Small intestine (tissue), 7 donors: ENCODE measurements around the gene IL2RA. TPM values are rescaled to one million over a fixed set of nuclear protein-coding genes. Genes with fewer than 3 reads are reported as not detected.
"Not testable (repeated sequence)": the region's sequence is repeated elsewhere in the genome, so short reads cannot be mapped to it uniquely, and the experiment has no call there.

Experiments
- DNase-seq, 2 donors: peaks; one replicate each; pipeline versions ENCODE4 v3.0.0 to v3.0.0-alpha.2; 2013
- FAIRE-seq: peaks from 2 replicates; lab custom pipeline; 2012; peaks lifted over from hg19 to GRCh38; lab: Jason Lieb, UNC
- H3K27ac ChIP-seq, 3 donors: one replicate each; pipeline ENCODE4 v1.5.1; 2013; ENCODE audit warnings: low read length in 2 of 3, mild to moderate bottlenecking in 2 of 3, control low read depth in 1 of 3, inconsistent platforms in 1 of 3, low read depth in 1 of 3, moderate library complexity in 1 of 3
- H3K27me3 ChIP-seq, 3 donors: one replicate each; pipeline ENCODE4 v1.6.1; 2013; ENCODE audit warnings: low read length in 3 of 3, inconsistent platforms in 1 of 3; ENCODE audit not compliant: control insufficient read depth in 3 of 3, insufficient read depth in 3 of 3
- H3K36me3 ChIP-seq, 3 donors: one replicate each; pipeline ENCODE4 v1.6.1; 2013; ENCODE audit warnings: low read length in 3 of 3, inconsistent platforms in 1 of 3, low read depth in 1 of 3, mild to moderate bottlenecking in 1 of 3, moderate library complexity in 1 of 3; ENCODE audit not compliant: control insufficient read depth in 3 of 3, insufficient read depth in 2 of 3
- H3K4me1 ChIP-seq, 3 donors: one replicate each; pipeline ENCODE4 v1.6.1; 2013; ENCODE audit warnings: low read length in 2 of 3, inconsistent platforms in 1 of 3, low read depth in 1 of 3, mild to moderate bottlenecking in 1 of 3, moderate library complexity in 1 of 3; ENCODE audit not compliant: control insufficient read depth in 3 of 3, insufficient read depth in 2 of 3
- H3K4me3 ChIP-seq, 3 donors: one replicate each; pipeline ENCODE4 v1.5.1; 2013; ENCODE audit warnings: low read length in 3 of 3, control low read depth in 1 of 3, inconsistent platforms in 1 of 3, low read depth in 1 of 3, mild to moderate bottlenecking in 1 of 3, moderate library complexity in 1 of 3
- H3K9me3 ChIP-seq, 2 donors: one replicate each; pipeline ENCODE4 v1.6.1; 2013; ENCODE audit warnings: low read depth in 1 of 2, low read length in 1 of 2; ENCODE audit not compliant: control insufficient read depth in 2 of 2, insufficient read depth in 1 of 2
- WGBS, 3 donors: extraction: QIAGEN DNeasy Blood & Tissue Kit; methylation state at CpG; one replicate each; pipeline ENCODE4 v1.1.7; 2013; 5-methylcytosine and 5-hydroxymethylcytosine counted together
- polyA plus RNA-seq, 4 donors: library from polyadenylated mRNA; stranded (reverse) in 3 of 4; unstranded in 1 of 4; fragments of 200-250 nt in 3 of 4; fragments of 120-200 nt in 1 of 4; gene quantifications; one replicate each; pipeline versions ENCODE4 v1.2.1 to v1.2.3, GENCODE V29; 2013
- donor health status: healthy with polysubstance abuse.
- donor health status: control.
- donor health status: control.
- donor health status: Bipolar disorder and iron deficiency.
- donor health status: healthy.

Gene IL2RA
- polyA plus RNA-seq, 4 donors: 0.43 to 2.1 (median 1.1) TPM; not detected in 1

DNA sequence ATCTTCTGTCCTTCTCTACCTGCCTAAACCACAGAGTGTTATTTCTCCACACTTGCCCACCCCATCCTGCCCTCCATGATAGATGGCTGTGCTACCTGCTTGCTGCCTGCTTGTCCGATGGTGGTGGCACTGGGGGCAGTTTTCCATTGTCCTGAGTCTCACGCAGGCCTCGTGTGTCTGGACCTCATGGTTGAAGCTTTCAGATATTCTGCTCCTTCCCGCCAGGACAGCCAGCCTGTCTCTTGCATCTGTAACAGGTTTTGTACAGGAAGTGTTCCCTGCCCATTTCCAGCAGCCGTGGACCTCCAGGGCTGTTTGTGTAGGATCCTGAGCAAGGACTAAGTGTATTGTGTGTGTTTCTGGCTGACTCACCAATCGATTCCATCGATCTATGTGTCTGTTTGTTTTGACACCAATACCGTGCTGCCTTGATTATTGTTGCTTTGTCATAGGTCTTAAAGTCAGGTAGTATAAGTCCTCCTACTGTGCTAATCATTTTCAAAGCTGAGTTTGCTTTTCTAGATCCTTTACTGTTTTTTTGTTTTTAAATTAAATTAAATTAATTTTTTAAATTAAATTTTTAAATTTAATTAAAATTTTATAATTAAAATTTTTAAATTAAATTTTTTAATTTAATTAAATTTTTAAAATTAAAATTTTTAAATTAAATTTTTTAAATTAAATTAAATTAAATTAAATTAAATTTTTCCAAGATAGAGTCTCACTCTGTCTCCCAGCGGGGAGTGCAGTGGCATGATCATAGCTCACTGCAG, 93.3 kb downstream of the IL2RA start:
- Histone ChIP-seq H3K36me3 (peaks cover 0 to 22% (median 0%) of the 10 kb centered on the region in 3 donors), H3K27me3 (no peaks in the 10 kb centered on the region), H3K4me1 (peaks cover 5 to 10% (median 7%) of the 10 kb centered on the region in 3 donors), H3K4me3 (no peak overlapping the region), H3K27ac (peak overlapping the region in 1 of 3 donors; percentile 1), H3K9me3 (no peaks in the 10 kb centered on the region)
- no peak for FAIRE-seq
- DNase-seq: peak in 1 of 2 donors; percentile 43
- 83 to 88% (median 85%) methylated on average over 9 of the region's 9 CpGs for whole genome bisulfite sequencing, 3 donors

DNA sequence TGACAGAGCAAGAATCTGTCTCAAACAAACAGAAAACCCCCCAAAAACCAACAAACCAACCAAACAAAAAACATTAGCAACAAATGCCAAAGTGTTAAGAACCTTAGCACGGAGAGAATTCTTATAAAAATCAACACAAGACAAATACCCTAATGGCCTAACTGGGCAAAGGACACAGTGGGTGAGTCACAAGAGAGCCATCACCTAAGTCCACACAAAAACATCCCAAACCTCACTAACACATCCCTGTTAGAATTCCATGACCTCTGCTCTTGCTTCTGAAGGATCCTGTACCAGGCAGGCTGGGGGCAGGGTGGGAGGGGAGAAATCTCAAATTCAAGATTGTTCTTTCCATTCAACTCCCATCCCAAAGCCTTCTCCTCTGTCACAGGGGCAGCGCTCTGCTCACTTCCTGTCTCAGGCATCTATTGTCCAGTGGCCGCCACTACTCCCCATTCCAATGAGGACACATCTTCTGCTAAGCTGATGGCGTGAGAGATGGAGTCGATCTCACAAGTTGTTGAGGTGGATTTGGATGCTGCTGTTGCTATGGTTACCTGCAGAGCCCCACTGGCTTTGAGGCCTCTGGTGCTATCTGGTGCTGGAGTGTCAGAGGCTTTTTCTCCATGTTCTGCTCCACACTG, 94.0 kb downstream of the IL2RA start:
- WGBS, 3 donors: 85 to 91% (median 86%) methylated on average over 5 of the region's 5 CpGs
- DNase-seq (no peak), FAIRE-seq (no peak)
- H3K27me3 ChIP-seq: no peaks in the 10 kb centered on the region
- no peaks in the 10 kb centered on the region for H3K9me3 ChIP-seq
- H3K4me1 ChIP-seq: peaks cover 5 to 10% (median 7%) of the 10 kb centered on the region in 3 donors
- no peak overlapping the region for H3K4me3 ChIP-seq
- peak overlapping the region in 1 of 3 donors; percentile 1 for H3K27ac ChIP-seq
- peaks cover 2 to 26% (median 4%) of the 10 kb centered on the region in 3 donors for H3K36me3 ChIP-seq

DNA sequence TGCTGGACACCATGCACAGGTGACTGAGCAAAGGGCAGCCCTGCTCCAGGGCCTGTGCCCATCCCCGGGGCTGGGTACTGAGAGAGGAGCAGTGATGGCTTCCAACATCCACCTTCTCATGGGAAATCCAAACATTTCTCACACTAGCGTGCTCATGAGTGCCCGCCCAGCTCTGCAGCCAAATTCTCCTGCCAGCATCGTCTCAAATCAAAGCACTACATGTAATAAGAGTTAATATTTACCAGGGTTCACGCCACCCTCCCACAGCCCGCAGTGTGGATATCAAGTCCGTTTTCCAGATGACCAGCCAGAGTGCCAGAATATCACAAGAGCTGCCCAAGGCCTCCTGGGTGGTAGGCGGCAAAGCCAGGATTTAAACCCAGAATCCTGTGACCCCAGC, 96.9 kb downstream of the IL2RA start:
- no peaks in the 10 kb centered on the region for H3K27me3 ChIP-seq
- H3K27ac ChIP-seq: no peak overlapping the region
- H3K9me3 ChIP-seq: no peaks in the 10 kb centered on the region
- H3K4me3 ChIP-seq: no peak overlapping the region
- no peaks in the 10 kb centered on the region for H3K4me1 ChIP-seq
- DNase-seq (peak in 1 of 2 donors; percentile 29), FAIRE-seq (no peak)
- peaks cover 6 to 50% (median 8%) of the 10 kb centered on the region in 3 donors for H3K36me3 ChIP-seq
- WGBS, 3 donors: 17 to 67% (median 46%) methylated on average over 8 of the region's 8 CpGs

DNA sequence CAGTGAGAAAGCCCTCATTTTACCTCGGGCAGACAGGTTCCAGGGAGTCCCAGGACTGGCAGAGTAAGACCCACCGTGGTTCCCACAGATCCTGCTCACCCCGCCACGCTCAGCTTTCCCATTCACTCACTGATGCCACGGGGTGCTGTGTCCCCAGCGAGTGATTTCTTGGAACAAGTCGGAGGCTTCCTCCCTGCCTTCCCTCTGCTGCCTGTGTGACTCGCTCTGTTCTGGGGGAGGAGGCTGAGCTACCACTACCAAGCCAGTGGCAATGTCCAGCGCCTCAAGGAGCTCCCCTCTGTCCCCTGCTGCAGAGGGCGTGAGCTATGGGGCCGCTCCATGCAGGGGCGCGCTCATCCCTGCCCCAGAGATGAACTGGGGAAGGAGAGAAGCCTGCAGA, 97.4 kb downstream of the IL2RA start:
- Histone ChIP-seq H3K27me3 (no peaks in the 10 kb centered on the region), H3K4me1 (no peaks in the 10 kb centered on the region), H3K9me3 (no peaks in the 10 kb centered on the region), H3K36me3 (peaks cover 8 to 55% (median 12%) of the 10 kb centered on the region in 3 donors), H3K4me3 (no peak overlapping the region), H3K27ac (no peak overlapping the region)
- DNase-seq (no peak), FAIRE-seq (no peak)
- WGBS, 3 donors: 91 to 92% (median 92%) methylated on average over 13 of the region's 13 CpGs

DNA sequence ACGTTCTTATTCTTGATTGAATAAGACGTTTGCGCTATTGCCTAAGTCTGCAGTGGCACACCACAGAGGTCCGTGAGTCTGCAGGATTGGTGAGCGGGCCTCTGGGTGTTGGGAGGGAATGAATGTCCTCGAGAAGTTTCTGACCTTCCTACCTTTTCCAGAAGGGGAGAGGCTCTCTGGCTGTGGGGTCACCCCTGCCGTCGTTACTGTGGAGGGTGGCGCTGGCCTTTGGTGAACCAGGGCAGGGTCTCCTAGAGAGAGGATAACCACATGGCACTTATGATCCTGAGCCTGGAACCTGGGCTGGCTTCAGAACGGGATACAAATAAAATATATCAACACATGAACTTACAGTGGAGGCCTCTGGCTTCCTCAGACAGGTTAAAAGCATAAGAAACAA, 98.6 kb downstream of the IL2RA start:
- Histone ChIP-seq H3K36me3 (peaks cover 8 to 62% (median 15%) of the 10 kb centered on the region in 3 donors), H3K4me3 (no peak overlapping the region), H3K4me1 (no peaks in the 10 kb centered on the region), H3K9me3 (no peaks in the 10 kb centered on the region), H3K27me3 (no peaks in the 10 kb centered on the region), H3K27ac (no peak overlapping the region)
- DNase-seq (no peak), FAIRE-seq (no peak)
- 89 to 92% (median 90%) methylated on average over 10 of the region's 10 CpGs for WGBS, 3 donors

DNA sequence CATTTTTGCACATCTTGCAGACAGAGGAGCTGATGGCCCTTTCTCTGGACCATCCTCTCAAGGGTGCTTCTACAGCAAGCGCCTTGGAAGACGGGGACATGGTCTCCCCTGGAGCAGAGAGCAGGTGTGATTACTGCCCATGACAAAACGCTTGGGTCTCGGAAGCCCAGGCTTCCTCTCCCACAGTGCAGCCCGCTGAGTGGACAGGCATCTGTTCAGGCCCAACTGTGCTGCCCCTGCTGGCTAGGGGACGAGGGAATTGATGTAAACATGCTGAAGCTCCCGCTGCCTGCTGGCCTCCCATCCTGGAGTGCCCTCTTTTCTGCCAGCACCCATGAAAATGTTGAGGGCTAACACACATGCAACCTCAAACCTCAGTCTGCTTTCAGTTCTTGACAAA, 99.1 kb downstream of the IL2RA start:
- Histone ChIP-seq H3K9me3 (no peaks in the 10 kb centered on the region), H3K27me3 (no peaks in the 10 kb centered on the region), H3K36me3 (peaks cover 8 to 58% (median 15%) of the 10 kb centered on the region in 3 donors), H3K27ac (no peak overlapping the region), H3K4me3 (no peak overlapping the region), H3K4me1 (no peaks in the 10 kb centered on the region)
- DNase-seq (no peak), FAIRE-seq (no peak)
- 88 to 96% (median 95%) methylated on average over 7 of the region's 7 CpGs for WGBS, 3 donors

DNA sequence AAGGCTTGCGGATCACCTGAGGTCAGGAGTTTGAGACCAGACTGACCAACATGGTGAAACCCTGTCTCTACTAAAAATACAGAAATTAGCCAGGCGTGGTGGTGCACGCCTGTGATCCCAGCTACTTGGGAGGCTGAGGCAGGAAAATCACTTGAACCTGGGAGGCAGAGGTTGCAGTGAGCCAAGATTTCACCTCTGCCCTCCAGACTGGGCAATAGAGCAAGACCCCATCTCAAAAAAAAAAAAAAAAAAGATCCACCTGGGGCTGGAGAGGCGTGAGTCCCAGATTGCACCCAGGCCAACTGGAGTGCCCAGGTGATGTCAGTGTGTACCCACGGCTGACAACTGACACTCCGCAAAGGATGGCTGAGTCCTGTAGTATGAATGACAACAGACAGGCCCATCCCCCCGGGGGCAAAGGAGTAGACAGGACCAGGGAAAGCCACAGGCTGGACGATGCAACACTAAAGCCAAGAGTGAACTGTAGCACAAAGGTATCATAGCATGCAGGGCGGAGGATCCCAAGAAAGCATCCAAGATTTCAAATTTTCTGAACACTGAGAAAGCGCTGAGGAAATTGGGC, 99.7 kb downstream of the IL2RA start:
- FAIRE-seq, DNase-seq, H3K27me3 ChIP-seq, H3K27ac ChIP-seq, H3K4me3 ChIP-seq, H3K9me3 ChIP-seq, H3K4me1 ChIP-seq: not testable (repeated sequence)
- H3K36me3 ChIP-seq: peaks cover 8 to 58% (median 15%) of the 10 kb centered on the region in 3 donors
- WGBS, 3 donors: 96 to 98% (median 97%) methylated on average over 10 of the region's 10 CpGs

DNA sequence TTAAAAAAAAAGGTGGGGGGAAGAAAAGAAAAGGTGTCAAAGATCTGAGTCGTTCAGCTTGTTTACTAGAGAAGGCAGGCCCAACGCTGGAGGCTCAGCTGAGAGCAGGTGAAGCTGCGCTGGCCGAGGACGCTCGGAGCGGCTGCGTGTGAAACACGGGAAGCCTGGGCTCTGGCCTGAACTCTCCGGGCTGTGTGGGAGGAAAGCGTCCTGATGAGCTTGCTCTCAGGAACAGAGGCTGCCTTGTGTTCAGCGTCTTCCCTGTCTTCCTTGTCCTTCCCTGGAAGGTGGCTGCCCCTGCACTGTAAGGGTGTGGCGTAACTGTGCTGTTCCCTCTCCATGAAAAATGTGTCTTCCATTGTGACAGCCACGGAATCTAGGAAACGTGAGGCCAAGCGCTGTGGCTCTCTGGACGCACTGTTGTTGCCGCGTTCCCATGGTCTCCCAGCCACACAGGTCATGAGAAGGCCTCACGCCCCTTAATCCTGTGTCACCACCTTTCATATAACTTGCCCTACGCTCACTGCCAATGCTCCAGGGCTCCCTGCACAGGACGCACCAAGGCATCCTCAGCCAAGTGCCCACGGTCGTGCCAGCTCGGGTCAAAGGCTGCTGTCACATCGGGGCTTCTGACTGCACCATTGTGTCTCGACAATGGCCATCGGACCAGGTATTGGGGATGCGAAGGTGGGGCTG, 100.6 kb downstream of the IL2RA start:
- Histone ChIP-seq H3K4me3 (no peak overlapping the region), H3K4me1 (no peaks in the 10 kb centered on the region), H3K9me3 (no peaks in the 10 kb centered on the region), H3K27me3 (no peaks in the 10 kb centered on the region), H3K36me3 (peaks cover 8 to 58% (median 15%) of the 10 kb centered on the region in 3 donors), H3K27ac (no peak overlapping the region)
- FAIRE-seq (no peak), DNase-seq (no peak)
- WGBS, 3 donors: 94 to 95% (median 94%) methylated on average over 27 to 29 of the region's 29 CpGs
